ENCODE measurements around the gene EFCAB12. TPM values are rescaled to one million over a fixed set of nuclear protein-coding genes. Genes with fewer than 3 reads are reported as not detected.
"Not testable (repeated sequence)": the region's sequence is repeated elsewhere in the genome, so short reads cannot be mapped to it uniquely, and the experiment has no call there.

Gene EFCAB12
- total RNA-seq, 2 donors from 2014 or later: 0.82 to 0.93 TPM

DNA sequence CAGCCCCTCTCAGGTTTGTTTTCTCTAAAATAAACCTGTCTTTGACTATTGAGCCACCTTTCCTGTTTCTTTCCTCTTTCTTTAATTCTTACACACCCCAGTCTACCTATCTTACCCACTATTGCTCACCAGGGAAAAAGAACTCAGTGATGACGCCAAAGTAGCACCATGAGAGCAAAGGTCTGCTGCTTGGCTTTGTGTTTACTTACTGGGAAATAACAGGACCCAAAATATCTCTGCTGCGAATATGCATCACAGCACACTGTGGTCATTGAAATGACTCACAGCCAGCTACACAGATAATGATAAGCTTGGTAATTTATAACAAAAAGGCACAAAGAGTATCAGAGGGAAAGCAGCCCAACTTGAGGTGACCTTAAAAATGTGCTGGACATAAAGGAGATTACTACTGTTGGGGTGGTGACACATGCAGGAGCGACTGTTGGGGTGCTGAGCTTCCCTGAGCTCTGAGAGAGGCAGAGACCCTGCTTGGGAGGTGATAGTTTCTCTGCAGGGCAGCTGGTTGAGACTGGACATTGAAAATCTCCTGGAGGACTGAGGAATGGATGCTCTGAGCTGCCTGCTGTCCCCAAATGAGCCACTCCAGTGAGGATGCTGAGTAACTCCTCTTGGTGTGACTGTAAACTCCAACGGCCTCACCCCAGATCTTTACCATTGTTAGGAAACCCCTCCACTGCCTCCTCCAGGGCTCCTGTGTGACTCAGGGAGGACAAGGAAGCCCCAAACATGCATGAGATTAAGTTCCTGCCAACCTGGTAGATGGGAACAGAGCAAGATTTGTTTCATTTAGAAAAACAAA is 14.5 kb downstream of the EFCAB12 start:
- H3K27ac Mint-ChIP-seq: no peak overlapping the region
- no peaks in the 10 kb centered on the region for H3K9me3 Mint-ChIP-seq
- ATAC-seq: peak; percentile 18 to 50
- no peaks in the 10 kb centered on the region for H3K36me3 Mint-ChIP-seq
- DNase-seq (ENCODE audit: low spot score in 2 of 2): no peak

DNA sequence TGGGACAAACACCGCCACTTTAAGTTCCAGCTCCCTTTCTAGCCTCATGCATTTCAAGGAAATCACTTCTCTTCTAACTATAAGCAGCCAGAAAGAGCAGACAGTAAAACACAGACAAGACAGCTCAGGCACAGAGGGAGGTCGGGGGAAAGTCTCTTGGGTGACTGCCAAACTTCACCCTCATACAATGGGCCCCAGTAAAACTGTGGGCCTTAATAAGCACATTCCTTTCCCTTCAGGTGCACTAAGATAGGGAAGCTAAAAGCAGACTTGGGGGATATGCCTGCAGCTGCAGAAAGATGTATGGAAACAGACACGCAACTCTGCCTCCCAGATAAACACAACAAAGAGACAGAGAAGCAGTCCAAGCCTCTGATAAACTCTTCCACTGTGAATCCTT is 15.2 kb downstream of the EFCAB12 start:
- not testable (repeated sequence) for ATAC-seq; H3K36me3 Mint-ChIP-seq; H3K9me3 Mint-ChIP-seq; H3K27ac Mint-ChIP-seq; DNase-seq (ENCODE audit: low spot score in 2 of 2)

DNA sequence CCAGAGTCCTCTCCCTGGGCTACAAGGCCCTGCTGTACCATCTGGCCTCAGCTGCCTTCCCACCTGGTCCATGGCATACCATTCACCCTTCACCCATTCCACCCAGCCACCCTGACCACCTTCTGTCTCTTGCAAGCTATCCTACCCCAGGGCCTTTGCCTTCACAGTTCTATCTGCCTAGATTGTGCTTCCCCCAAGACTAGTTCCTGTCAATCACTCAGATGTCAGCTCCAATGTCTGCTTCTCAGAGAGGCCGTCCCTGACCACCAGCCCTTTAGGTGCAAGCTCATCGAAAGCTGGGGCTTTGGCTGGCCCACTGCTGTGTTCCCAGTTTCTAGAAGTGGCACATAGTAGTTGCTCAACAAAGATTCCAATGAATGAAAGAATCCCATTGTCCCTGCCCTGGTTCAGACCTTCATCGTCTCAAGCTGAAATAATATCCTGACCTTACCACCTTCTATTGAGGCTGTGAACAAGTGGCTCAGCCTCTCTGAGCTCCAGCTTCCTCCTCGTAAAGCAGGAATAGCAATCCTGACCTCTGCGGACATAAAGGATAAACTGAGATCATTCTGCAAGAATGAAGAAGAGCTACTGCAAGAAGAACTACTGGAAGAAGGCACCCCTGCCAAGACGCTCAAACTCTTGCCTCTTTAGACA is 15.8 kb downstream of the EFCAB12 start:
- Mint-ChIP-seq H3K9me3 (no peaks in the 10 kb centered on the region), H3K27ac (peak overlapping the region in 1 of 2 donors; percentile 24), H3K36me3 (no peaks in the 10 kb centered on the region)
- no peak for DNase-seq (ENCODE audit: low spot score in 2 of 2)
- no peak for ATAC-seq

DNA sequence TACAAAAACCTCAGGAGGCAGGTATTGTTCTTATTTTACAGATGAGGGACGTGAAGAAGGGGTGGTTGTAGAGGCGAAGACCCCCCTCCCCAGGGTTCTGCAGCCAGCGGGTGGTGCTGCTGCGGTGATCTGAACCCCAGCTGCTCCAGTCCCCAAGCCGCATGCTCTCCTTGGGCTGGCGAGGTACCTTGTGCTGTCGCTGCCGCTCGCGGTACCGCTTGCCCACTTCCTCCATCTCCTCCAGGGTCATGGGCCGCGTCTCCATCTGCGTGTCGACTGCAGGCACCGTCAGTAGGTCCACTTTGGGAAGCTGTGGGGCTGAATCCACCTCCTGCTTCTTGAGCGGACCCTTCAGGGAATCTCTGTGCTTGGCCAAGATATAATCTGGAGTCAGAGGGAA is 17.5 kb downstream of the EFCAB12 start:
- ATAC-seq: no peak
- Mint-ChIP-seq H3K9me3 (no peaks in the 10 kb centered on the region), H3K36me3 (no peaks in the 10 kb centered on the region), H3K27ac (no peak overlapping the region)
- DNase-seq (ENCODE audit: low spot score in 2 of 2): no peak

DNA sequence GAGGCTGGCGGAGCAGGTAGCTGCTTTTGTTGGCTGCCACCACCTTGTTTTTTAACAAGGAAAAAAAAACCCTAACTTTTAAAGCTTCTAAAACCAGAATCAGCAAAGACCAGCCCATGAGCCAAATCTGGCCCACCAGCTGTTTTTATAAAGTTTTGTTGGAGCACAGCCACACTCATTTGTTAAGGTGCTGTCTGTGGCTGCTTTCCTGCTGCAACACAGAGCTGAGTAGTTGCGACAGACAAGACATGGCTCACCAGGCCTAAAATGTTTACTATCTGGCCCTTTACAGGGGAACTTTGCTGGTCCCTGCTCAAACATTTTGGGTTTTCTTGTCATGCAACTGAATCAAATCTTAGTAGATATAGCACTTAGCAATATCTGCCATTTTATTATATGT is 18.9 kb downstream of the EFCAB12 start:
- Mint-ChIP-seq H3K9me3 (no peaks in the 10 kb centered on the region), H3K27ac (no peak overlapping the region), H3K36me3 (no peaks in the 10 kb centered on the region)
- no peak for DNase-seq (ENCODE audit: low spot score in 2 of 2)
- no peak for ATAC-seq

DNA sequence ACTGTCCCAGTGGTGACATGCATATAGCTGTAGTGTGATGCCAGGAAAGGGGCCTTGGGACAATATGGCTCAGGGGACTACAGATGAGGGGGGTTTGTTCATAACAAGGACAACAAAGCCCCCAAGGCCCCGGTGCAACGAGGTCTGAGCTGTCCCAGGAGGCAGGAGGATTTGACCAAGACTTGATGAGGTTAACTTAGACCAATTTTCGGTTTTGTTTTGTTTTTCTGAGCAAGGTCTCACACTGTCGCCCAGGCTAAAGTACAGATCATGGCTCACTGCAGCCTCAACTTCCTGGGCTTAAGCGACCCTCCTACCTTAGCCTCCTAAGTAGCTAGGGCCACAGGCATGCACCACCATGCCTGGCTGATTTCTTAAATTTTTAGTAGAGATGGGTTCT is 23.8 kb downstream of the EFCAB12 start:
- no peak overlapping the region for H3K27ac Mint-ChIP-seq
- no peak for DNase-seq (ENCODE audit: low spot score in 2 of 2)
- no peaks in the 10 kb centered on the region for H3K36me3 Mint-ChIP-seq
- H3K9me3 Mint-ChIP-seq: no peaks in the 10 kb centered on the region
- ATAC-seq: no peak

DNA sequence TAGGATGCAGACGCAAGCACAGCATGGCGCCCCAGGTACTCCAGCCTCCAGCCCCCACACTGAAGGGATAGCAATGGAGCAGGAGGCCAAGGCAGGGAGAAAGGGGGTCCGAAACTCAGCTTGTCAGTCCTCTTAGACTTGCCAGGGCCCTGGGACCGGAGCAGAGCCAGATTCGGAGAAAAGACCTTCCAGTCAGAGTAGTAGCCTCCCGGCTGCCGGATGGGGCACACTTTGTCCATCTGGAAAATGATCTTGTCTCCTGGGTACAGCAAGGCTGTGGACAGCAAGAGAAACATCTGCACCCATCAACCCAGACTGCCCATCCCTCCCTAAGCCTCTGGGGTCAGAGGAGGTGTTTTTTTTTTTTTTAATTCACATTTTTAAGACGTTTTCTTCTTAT is 24.3 kb downstream of the EFCAB12 start:
- no peak for ATAC-seq

DNA sequence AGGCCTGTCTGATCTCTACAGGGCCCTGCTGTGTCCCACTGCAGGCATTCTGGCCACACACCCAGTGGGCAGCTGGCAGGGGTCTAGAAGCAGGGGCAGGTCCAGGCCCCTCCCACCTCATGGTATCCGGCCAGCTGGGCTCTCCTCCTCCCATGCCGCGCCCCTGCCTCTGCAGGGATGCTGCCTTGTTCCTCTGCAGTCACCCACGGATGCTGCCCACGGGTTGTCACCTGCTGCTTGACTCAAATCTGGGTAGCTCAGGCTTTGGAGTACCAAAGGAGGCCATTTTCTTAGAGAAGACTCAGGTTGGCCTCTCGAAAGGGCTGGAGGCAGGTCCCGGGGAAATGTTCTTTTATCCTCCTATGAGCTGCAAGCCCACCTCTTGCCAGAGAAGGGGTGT is 25.0 kb downstream of the EFCAB12 start:
- H3K27ac Mint-ChIP-seq: no peak overlapping the region
- ATAC-seq (no peak), DNase-seq (ENCODE audit: low spot score in 2 of 2) (no peak)
- no peaks in the 10 kb centered on the region for H3K9me3 Mint-ChIP-seq
- peaks cover 7 to 8% of the 10 kb centered on the region in 2 donors for H3K36me3 Mint-ChIP-seq

More for the DNA sequence above, 24.3 kb downstream of the EFCAB12 start:
- peaks cover under 1% of the 10 kb centered on the region in 2 donors for H3K36me3 Mint-ChIP-seq
- H3K9me3 Mint-ChIP-seq: no peaks in the 10 kb centered on the region
- DNase-seq (ENCODE audit: low spot score in 2 of 2): no peak
- H3K27ac Mint-ChIP-seq: no peak overlapping the region

DNA sequence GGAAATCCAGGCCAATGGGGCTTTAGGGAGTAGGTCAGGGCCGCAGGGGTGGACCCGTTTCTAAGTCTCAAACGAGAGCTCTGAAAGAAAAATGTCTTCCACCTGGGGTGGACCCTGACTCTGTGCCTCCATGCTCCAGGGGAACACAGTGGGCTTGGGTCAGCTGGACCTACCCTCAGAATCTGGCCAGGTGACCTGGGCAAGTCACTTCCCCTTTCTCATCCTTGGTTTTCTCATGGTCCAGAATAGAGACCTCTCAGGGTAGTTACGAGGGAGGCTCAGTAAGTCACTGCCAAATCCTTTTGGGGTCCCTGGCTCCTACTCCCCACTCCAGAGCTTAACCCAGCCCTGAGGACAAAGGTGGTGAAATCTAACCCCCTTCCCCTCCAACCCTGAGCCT is 25.8 kb downstream of the EFCAB12 start:
- Mint-ChIP-seq H3K9me3 (no peaks in the 10 kb centered on the region), H3K27ac (no peak overlapping the region), H3K36me3 (peaks cover 10% of the 10 kb centered on the region in 2 donors)
- ATAC-seq: no peak
- no peak for DNase-seq (ENCODE audit: low spot score in 2 of 2)

DNA sequence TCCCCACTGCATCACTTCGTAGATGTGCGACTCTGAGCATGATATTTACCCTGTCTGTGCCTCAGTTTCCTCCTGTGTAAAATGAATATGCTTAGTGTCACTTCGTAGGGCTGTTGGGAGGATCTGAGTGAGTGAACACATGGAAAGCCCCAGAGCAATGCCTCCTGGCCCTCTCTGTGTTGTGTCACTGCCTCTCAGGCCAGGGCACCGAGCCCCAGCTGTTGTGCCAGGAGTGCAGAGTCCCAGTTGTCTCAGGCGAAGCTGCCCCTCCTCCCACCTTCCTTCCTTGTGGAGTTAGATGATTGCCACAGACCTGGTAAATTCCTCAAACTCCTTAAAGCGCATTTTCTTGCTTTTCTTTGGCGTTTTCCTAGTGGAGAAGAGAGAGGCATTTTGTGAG is 26.2 kb downstream of the EFCAB12 start:
- H3K27ac Mint-ChIP-seq: no peak overlapping the region
- peaks cover 10% of the 10 kb centered on the region in 2 donors for H3K36me3 Mint-ChIP-seq
- no peak for DNase-seq (ENCODE audit: low spot score in 2 of 2)
- no peaks in the 10 kb centered on the region for H3K9me3 Mint-ChIP-seq
- ATAC-seq: no peak

DNA sequence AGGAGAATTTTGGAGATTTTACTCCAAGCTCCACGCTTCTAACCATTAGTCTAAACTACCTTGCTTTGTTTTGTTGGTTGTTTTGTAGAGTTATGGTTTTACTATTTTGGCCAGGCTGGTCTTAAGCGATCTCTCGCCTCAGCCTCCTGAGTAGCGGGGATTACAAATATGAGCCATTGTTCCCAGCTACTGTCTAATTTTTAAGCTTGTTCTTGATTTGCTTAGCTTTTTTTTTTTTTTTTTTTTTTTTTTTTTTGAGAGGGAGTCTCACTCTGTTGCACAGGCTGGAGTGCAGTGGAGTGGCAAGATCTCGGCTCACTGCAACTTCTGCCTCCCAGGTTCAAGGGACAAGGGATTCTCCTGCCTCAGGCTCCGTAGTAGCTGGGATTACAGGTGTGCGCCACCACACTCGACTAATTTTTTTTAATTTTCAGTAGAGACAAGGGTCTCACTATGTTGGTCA is 28.5 kb downstream of the EFCAB12 start:
- Mint-ChIP-seq H3K36me3 (peaks cover 10% of the 10 kb centered on the region in 2 donors), H3K9me3 (no peaks in the 10 kb centered on the region), H3K27ac (peak overlapping the region; percentile 98)
- peak in 1 of 2 donors; percentile 15 for DNase-seq (ENCODE audit: low spot score in 2 of 2)
- ATAC-seq: peak; percentile 30 to 65

DNA sequence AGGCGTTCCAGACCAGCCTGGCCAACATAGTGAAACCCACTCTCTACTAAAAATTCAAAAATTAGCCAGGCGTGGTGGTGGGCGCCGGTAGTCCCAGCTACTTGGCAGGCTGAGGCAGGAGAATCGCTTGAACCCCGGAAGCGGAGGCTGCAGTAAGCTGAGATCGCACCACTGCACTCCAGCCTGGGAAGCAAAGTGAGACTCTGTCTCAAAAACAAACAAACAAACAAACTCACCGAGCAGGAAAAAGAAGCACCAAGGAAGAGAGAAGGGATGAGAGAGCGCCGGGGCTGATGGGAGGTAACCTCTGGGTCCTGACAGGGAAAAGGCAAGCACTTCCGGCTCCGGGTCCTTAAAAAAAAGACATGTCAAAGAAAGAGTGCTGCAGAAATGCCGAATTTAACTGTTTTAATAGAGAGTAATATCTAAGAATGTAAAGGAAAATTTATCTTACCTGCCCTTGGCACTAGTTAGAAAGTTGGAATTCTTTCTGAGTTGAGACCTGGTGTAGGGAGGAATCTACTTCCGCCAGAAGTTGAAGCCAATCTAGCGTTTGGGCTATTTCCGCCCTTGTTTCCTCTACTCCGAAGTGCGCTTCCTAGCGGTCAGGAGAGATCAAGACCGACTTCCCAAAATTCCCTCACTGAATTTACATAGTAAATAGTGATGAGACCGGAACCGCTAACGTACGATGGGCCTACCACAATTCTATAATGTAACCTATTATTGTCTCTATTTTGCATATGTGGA is 29.1 kb downstream of the EFCAB12 start:
- peak; percentile 80 to 92 for ATAC-seq
- H3K36me3 Mint-ChIP-seq: peaks cover 10% of the 10 kb centered on the region in 2 donors
- peak; percentile 66 to 70 for DNase-seq (ENCODE audit: low spot score in 2 of 2)
- H3K27ac Mint-ChIP-seq: peak overlapping the region; percentile 98
- no peaks in the 10 kb centered on the region for H3K9me3 Mint-ChIP-seq

DNA sequence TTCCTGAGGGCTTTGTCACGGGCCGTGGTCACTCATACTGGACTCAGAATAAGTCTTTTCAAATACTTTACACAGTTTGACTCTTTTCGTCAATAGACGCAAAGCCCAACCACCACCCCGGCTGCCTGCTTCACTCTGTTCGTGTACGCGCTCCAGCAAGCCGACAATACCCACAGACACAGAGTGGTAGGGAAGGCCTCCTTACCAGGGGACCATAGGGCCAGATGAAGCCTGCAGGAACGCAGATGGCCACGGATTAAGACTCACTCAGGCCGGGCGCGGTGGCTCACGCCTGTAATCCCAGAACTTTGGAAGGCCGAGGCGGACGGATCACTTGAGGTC is 29.7 kb downstream of the EFCAB12 start:
- peaks cover 10% of the 10 kb centered on the region in 2 donors for H3K36me3 Mint-ChIP-seq
- peak overlapping the region; percentile 98 for H3K27ac Mint-ChIP-seq
- no peaks in the 10 kb centered on the region for H3K9me3 Mint-ChIP-seq
- ATAC-seq (peak in 1 of 2 donors; percentile 19), DNase-seq (ENCODE audit: low spot score in 2 of 2) (peak in 1 of 2 donors; percentile 12)

DNA sequence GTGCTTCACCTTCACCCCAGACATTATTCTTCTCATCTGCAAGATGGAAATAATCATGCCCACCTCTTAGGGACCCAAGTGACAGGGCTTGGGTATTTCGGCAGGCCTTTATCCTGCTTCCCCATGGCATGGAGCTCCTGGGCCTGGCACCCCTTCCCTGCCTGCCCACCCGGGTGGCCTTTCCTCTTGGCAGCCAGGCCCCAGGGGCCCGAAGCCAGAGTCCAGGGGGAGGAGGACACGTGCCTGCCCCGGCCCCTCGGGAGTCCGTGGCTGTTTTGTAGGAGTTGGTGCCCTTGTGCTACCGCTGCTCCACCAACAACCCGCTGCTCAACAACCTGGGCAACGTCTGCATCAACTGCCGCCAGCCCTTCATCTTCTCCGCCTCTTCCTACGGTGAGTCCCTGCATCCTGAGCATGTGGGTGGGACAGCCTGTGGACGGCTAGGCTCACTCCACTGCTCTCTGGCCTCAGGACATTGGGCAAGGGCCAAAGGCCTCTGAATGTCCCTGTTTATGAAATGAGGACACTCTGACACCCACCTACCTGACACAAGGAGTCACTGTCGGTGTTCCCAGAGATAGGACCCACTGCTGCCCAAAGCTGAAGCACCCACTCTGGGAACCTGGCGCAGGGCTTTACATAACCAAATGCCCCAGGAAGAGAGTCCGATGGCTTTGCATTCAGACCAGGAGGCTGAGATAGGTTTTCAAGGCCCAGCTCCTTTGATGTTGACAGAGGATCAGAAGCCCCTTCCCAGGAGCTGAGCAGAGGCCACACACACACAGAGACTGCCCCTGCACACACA is 34.5 kb downstream of the EFCAB12 start:
- H3K36me3 Mint-ChIP-seq: peaks cover 8 to 19% of the 10 kb centered on the region in 2 donors
- DNase-seq (ENCODE audit: low spot score in 2 of 2); H3K9me3 Mint-ChIP-seq; ATAC-seq: not testable (repeated sequence)
- peak overlapping the region; percentile 8 to 84 for H3K27ac Mint-ChIP-seq

DNA sequence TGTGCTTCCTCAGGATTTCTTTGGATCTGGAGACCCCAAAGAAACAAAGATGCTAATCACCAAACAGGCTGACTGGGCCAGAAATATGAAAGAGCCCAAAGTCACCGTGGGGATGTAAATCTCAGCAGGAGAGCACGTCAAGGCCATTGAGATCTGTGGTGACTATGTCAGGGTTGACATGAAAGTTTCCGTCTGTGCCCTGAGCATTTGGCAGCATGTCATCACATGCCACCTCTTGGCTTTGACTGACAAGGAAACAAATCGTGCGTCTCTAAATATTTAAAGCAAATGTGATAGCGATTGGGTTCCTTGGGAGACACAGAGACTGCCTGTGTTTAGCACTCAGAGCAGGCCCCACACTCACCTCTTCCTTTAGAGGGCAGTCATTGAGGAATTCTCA is 35.2 kb downstream of the EFCAB12 start:
- no peaks in the 10 kb centered on the region for H3K9me3 Mint-ChIP-seq
- no peak for DNase-seq (ENCODE audit: low spot score in 2 of 2)
- no peak for ATAC-seq
- peaks cover under 1 to 12% of the 10 kb centered on the region in 2 donors for H3K36me3 Mint-ChIP-seq
- peak overlapping the region in 1 of 2 donors; percentile 72 for H3K27ac Mint-ChIP-seq

DNA sequence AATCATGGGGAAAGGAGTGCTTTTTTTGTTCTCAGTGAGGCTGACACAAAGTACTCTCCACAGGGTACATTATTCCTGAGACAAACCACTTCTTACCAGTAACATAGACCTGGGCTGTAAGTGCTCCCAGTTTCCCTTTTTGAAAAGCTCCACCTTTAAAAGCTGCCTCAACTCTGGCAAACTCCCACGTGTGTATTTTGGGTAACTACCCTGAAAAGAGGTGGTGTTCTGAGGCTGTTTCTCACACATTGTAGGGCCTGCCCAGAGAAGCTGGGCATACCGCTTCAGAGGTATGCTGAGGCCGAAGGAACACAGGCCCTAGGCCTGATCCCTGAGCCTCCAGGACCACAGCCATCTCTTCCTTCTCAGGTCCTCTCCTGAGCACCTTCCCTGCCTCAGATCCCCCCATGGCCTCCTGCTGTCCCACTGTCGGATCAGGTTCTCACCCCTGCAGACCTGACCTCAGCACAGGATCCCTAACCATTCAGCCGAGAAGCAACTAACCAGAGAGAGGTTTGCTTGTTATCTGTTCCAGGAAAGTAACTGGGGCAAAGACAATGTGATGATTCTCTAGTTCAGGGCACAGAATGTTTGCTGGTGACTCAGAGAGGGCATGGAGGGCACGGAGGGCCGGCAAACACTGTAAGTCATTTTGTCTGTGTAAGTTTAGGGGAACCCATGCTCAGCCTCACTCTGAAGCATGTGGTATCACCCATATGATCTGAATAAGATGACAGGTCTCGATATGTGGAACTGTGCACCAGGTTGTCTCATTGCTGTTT is 36.1 kb downstream of the EFCAB12 start:
- H3K27ac Mint-ChIP-seq; DNase-seq (ENCODE audit: low spot score in 2 of 2); H3K9me3 Mint-ChIP-seq; ATAC-seq: not testable (repeated sequence)
- peaks cover 0 to 12% of the 10 kb centered on the region in 2 donors for H3K36me3 Mint-ChIP-seq

All from activated naive CD4-positive, alpha-beta T cell treated with anti-CD3 and anti-CD28 coated beads, Interleukin-2, amount 50 U/mL, for 72 hours (primary cell).